GM19328 (cell line): ENCODE data around the gene CUL1.

Experiments used
- ATAC-seq: cut with Tn5 transposase; IDR thresholded peaks from one replicate; pipeline ENCODE4 v1.9.1; 2021; ENCODE audit warnings: mild to moderate bottlenecking, moderate library complexity; ENCODE audit not compliant: unreplicated experiment

Gene CUL1

GRCh38 chr7:148698397-148699023, at the start of gene CUL1:
Gene CUL1 (plus strand): TSS chr7:148698903. CDS start chr7:148730123, 31,220 bp downstream.
- peak; percentile 76 for ATAC-seq

- ATAC-seq: no peak
Observed at GRCh38 chr7:148650232-148650858, 48.4 kb upstream of the CUL1 start.

DNA sequence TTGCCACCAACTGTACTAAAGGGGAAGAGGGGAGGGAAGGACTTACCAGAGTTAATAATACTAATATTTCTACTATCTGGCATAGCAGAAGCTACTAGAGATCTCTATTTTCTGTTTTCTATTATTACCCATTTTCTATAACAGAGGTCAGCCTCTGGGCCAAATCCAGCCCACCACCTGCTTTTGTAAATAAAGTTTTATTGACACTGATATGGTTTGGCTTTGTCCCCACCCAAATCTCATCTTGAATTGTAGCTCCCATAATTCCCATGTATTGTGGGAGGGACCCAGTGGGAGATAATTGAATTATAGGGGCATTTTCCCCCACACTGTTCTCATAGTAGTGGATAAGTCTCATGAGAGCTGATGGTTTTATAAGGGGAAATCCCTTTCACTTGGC, 45.9 kb upstream of the CUL1 start:
- ATAC-seq: no peak

GRCh38 chr7:148657929-148658328, 40.8 kb upstream of the CUL1 start:
- ATAC-seq: no peak

GRCh38 chr7:148661471-148661870, 37.2 kb upstream of the CUL1 start:
- no peak for ATAC-seq

- ATAC-seq: no peak
Observed at GRCh38 chr7:148662646-148663045, 36.1 kb upstream of the CUL1 start.

- ATAC-seq: no peak
Observed at GRCh38 chr7:148664324-148664723, 34.4 kb upstream of the CUL1 start.

DNA sequence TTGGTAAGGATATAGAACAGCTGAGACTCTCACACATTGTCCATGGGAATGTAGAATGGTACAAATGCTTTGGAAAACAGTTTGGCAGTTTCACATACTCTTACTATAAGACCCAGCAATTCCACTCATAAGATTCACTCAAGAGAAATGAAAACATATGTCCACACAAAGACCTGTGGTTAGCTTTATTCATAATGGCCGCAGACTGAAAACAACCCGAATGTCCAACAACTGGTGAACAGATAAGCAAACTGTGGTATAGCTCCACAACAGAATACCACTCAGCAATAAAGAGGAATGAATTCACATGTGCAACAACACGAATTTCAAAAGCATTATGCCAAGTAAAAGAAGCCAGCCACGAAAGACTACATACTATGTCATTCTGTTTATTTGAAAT, 33.5 kb upstream of the CUL1 start:
- no peak for ATAC-seq

DNA sequence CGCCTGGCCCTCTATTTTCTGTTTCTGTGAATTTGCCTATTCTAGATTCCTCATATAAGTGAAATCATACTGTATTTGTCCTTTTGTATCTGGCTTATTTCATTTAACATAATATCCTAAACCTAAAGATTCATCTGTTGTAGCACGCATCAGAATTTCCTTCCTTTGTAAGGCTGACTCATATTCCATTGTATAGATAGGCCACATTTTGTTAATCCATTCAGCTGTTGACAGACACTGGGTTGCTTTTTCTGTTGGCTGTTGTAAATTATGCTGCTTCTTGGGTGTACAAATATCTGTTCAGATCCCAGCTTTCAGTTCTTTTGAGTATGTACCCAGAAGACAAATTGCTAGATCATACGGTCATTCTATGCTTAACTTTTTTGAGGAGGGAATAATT, 28.8 kb upstream of the CUL1 start:
- ATAC-seq: no peak

DNA sequence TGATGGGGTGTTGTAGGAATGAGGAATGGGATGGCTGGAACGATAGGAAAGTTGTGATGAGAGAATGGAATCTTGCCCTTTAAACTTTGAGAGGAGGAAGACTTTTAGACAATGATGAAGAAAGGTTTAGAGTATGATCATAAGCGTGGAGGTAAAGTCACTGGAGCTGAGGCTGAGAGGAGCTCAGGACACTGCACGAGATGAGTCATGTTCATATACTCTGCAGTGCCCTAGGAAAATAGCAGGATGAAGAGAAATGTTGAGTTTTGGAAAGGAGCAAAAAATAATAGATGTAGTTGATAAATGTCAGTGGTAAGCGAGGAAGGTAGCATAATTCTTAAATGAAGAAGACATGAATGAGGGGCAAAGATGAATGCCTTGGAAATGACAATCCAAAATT, 28.3 kb upstream of the CUL1 start:
- ATAC-seq: no peak

- no peak for ATAC-seq
Observed at GRCh38 chr7:148670807-148671206, 27.9 kb upstream of the CUL1 start.

- no peak for ATAC-seq
Observed at GRCh38 chr7:148672041-148672440, 26.7 kb upstream of the CUL1 start.

DNA sequence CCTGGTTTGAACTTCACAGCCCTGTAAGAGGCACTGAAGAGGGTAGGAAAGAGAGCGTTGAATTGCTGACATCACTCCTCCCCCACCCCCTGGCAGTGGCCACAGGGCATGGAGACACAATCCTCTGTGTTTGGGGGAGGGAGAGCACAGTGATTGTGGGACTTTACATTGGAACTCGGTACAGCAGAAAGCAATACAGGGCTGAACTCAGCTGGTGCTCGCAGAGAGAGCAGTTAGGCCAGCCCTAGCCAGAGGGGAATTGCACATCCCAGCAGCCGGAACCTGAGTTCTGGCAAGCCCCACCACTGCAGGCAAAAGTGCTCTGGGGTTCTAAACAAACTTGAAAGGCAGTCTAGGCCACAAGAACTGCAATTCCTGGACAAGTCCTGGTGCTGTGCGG, 24.0 kb upstream of the CUL1 start:
- ATAC-seq: no peak

DNA sequence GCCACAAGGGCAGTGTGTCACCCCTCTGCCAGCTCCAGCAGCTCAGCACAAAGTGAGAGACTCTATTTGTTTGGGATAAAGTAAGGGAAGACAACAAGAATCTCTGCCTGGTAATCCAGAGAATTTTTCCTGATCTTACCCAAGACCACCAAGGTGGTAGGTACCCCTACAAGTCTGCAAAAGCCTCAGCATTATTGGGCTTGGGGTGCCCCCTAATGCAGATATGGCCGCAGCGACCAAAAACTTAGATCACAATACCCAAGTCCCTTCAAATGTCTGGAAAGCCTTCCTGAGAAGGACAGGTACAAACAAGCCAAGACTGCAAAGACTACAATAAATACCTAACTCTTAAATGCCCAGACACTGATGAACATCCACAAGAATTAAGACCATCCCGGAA, 22.4 kb upstream of the CUL1 start:
- no peak for ATAC-seq

GRCh38 chr7:148681821-148682220, 16.9 kb upstream of the CUL1 start:
- ATAC-seq: no peak

DNA sequence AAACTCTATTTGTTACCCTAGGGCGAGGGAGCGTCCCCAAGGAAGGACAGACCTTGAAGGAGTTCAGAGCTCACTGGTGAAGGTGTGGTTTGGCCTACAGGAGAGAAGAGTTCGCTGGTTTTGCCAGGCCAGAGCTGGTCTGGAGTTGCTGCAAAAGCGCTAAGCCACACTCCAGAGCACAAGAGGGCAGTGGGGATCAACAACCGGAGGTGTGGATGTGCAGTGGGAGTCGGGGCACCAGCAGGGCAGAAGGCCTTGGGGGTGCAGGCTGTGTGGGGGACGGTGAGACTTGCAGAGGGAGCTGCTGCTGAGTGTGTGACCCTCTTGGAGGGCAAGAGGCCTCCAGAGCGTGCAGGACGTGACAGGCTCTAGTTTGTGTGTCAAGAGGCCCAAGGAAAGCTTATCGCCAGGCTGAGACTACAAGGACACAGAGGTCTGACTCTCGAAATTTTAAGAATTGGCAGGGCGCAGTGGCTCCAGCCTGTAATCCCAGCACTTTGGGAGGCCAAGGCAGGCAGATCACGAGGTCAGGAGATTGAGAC, 14.3 kb upstream of the CUL1 start:
- ATAC-seq: no peak

DNA sequence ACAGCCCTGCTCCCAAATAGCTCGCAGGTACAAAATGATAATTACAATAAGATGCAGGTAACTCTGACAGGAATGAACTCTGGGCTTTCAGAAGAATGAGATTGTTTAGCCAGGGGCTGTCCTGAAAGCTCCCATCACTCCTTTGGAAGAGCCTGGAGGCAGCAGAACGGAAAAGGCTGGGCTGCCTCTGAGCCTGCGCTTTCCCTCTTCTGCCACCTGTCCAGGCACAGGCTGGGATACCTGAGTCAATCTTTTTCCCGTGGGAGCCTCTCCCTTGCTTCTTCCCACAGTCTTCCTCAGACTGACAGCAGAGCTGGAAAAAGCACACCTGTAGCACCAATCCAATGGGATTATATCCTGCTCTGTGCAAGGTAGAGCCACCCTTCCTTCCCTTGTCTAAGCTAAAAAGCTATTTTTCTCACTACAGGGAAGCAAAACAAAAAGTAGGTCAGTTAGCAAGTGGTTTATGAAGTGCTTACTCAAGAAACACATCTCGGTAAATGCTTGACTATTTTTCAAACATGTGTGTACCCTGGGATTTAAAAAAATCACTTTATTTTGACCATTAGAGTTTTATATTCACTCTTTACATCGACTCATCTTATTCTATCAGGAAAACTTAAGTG, 12.3 kb upstream of the CUL1 start:
- ATAC-seq: no peak

DNA sequence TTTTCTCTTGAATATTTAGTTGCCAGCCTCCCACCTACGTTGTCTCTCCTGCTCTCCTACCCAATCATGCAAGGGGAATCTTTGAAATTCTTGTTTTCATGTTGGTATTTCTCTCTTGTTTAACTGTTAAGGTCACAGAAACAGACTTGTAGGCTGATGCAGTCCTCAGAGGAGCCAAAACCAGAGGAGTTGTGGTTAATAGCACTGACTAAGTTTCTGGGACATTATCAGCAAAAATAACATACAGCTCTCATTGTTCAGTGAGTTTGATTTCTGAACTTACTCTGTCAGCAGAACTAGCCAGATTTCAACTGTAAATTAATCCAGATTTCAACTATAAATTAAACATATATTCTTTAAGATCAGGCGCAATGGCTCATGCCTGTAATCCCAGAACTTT, 11.1 kb upstream of the CUL1 start:
- no peak for ATAC-seq

- no peak for ATAC-seq
Observed at GRCh38 chr7:148688526-148688925, 10.2 kb upstream of the CUL1 start.

- no peak for ATAC-seq
Observed at GRCh38 chr7:148693651-148694050, 5.1 kb upstream of the CUL1 start.

GRCh38 chr7:148694631-148695030, 4.1 kb upstream of the CUL1 start:
- no peak for ATAC-seq

- ATAC-seq: no peak
Observed at GRCh38 chr7:148695953-148696352, 2.8 kb upstream of the CUL1 start.
